ENCODE results near the gene RPN2. TPM values are rescaled to one million over a fixed set of nuclear protein-coding genes. Genes with fewer than 3 reads are reported as not detected.

Gene RPN2
- total RNA-seq, 2 experiments from 2014 or later = 123 to 125 TPM

Other genes starting within 250 kb of the RPN2 start
- gene SAMHD1, start 227.6 kb upstream of the RPN2 start, total RNA-seq = 10 to 100 TPM; 50.4 to 57.7 TPM
- 10 to 100 TPM; 41.4 to 41.6 TPM for gene RBL1, start 83.3 kb upstream of the RPN2 start, total RNA-seq
- gene MROH8, start 218 bp downstream of the RPN2 start, total RNA-seq = 1 to 10 TPM; 1.8 to 2.0 TPM
- gene GHRH, start 82.5 kb downstream of the RPN2 start, total RNA-seq = not detected
- 10 to 100 TPM; 11.9 to 12.5 TPM for gene MANBAL, start 110.3 kb downstream of the RPN2 start, total RNA-seq
- 1 to 10 TPM; 5.3 to 6.1 TPM for gene SRC, start 166.8 kb downstream of the RPN2 start, total RNA-seq